Esophagus muscularis mucosa (tissue), 3 donors: ENCODE results near the gene GAREM1.

Experiments used
- CTCF ChIP-seq, 3 experiments: fragments of 200-600 bp in 2 of 3; fragments of 450-650 bp in 1 of 3; sonication (generic) in 2 of 3; IDR thresholded peaks; one replicate each; pipeline ENCODE4 v1.5.1; 2017 to 2019; ENCODE audit warnings: antibody characterized with exemption in 3 of 3, mild to moderate bottlenecking in 2 of 3, moderate library complexity in 1 of 3
- POLR2A ChIP-seq: fragments of 450-650 bp; IDR thresholded peaks from one replicate; pipeline ENCODE4 v1.6.1; 2017; ENCODE audit warnings: antibody characterized with exemption, moderate library complexity, mild to moderate bottlenecking, low read depth
- POLR2AphosphoS5 ChIP-seq, 2 donors: sonication (generic); formaldehyde crosslinking; IDR thresholded peaks; one replicate each; pipeline ENCODE4 v1.6.1; 2017; ENCODE audit warnings: antibody characterized with exemption in 2 of 2

- TF ChIP-seq CTCF (IDR thresholded peaks at IDR 0.05) (no peak), POLR2AphosphoS5 (IDR thresholded peaks at IDR 0.05) (no peak), POLR2A (no peak)
These were observed 160.6 kb downstream of the GAREM1 start for GRCh38 chr18:32310101-32310500.
